ENCODE measurements around the gene TCHHL1.

DNA sequence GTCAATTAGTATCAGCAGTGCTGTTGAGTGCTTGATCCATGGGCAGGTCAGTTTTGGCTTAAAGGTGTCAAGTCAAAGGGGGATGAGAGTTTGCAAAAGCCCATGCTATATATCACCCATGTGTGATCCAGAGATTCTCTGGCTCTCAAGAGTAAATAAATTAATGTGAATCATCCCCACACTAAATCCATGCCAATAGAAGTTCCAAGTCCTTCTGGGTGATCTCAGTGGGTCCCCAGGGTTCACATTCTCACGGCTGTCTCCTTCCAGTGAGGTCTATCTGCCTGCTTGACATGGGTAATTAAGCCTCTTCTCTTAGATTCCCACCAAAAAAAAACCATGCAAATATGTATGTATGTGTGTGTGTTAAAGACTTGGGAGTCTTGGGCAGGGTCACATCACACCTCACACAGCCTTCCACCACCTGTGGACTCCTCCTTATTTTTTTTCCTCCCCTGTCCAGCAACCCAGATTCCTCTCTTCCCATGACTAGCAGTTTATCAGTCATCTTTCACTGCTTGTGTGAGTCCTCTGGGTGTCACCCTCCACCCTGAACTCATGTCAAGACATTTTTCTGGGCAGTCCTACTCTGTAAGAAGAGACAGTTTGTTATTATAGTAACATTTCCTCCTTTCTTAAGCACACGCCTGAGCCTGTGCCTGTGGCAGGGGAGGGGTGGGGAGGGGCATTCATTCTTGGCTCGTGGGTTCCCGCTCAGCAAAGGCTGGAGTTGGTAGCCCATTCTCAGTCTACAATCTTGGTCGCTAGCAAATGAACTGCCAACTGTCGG lies 37.8 kb downstream of the TCHHL1 start:
- no peak for TF ChIP-seq POLR2AphosphoS5 (IDR thresholded peaks at IDR 0.05)
- TF ChIP-seq, protein P1, sequence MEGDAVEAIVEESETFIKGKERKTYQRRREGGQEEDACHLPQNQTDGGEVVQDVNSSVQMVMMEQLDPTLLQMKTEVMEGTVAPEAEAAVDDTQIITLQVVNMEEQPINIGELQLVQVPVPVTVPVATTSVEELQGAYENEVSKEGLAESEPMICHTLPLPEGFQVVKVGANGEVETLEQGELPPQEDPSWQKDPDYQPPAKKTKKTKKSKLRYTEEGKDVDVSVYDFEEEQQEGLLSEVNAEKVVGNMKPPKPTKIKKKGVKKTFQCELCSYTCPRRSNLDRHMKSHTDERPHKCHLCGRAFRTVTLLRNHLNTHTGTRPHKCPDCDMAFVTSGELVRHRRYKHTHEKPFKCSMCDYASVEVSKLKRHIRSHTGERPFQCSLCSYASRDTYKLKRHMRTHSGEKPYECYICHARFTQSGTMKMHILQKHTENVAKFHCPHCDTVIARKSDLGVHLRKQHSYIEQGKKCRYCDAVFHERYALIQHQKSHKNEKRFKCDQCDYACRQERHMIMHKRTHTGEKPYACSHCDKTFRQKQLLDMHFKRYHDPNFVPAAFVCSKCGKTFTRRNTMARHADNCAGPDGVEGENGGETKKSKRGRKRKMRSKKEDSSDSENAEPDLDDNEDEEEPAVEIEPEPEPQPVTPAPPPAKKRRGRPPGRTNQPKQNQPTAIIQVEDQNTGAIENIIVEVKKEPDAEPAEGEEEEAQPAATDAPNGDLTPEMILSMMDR (IDR thresholded peaks at IDR 0.05) = no peak
- TF ChIP-seq EP300 (IDR thresholded peaks at IDR 0.05) = no peak
